GM12878 (cell line): ENCODE measurements around the gene UBE2D4. TPM values are rescaled to one million over a fixed set of nuclear protein-coding genes. Genes with fewer than 3 reads are reported as not detected.
A peak's percentile ranks its signal among the peaks of the same experiment; 100 is the strongest.

Experiments
- BACH1 ChIP-seq: fragments of 450-650 bp; IDR thresholded peaks from 2 replicates; pipeline ENCODE4 v1.6.1; 2017; ENCODE audit warnings: mild to moderate bottlenecking, borderline replicate concordance
- BHLHE40 ChIP-seq, 2 experiments: fragments of 450-650 bp in 1 of 2; IDR thresholded peaks; 2 replicates each; pipeline ENCODE4 v1.6.1; 2011 to 2017; ENCODE audit warnings: low read depth in 2 of 2, borderline replicate concordance in 1 of 2, improper control_type of control experiment in 1 of 2, low read length in 1 of 2, mild to moderate bottlenecking in 1 of 2
- CHD2 ChIP-seq: IDR thresholded peaks from 2 replicates; pipeline ENCODE4 v1.6.1; 2011; ENCODE audit warnings: low read depth, low read length, improper control_type of control experiment, borderline replicate concordance
- ESRRA ChIP-seq: IDR thresholded peaks from 2 replicates; pipeline ENCODE4 v1.6.1; 2012; ENCODE audit warnings: mild to moderate bottlenecking, low read length, improper control_type of control experiment
- FOXM1 ChIP-seq: IDR thresholded peaks from 2 replicates; pipeline ENCODE4 v1.6.1; 2012; ENCODE audit warnings: low read depth, mild to moderate bottlenecking, inconsistent platforms, low read length, moderate library complexity
- GATAD2B ChIP-seq: fragments of 450-650 bp; conservative IDR thresholded peaks from 2 replicates; pipeline ENCODE4 v1.6.1; 2017; ENCODE audit warnings: low read depth, mild to moderate bottlenecking, moderate library complexity
- IKZF1 ChIP-seq: fragments of 450-650 bp; conservative IDR thresholded peaks from 2 replicates; pipeline ENCODE4 v1.6.1; 2017; ENCODE audit warnings: antibody characterized with exemption, mild to moderate bottlenecking
- IKZF2 ChIP-seq, 2 experiments: fragments of 450-650 bp; IDR thresholded peaks; 2 replicates each; pipeline ENCODE4 v1.6.1; 2017; ENCODE audit warnings: mild to moderate bottlenecking in 2 of 2, moderate library complexity in 2 of 2
- JUNB ChIP-seq: IDR thresholded peaks from 2 replicates; pipeline ENCODE4 v1.6.1; 2016; ENCODE audit warnings: antibody characterized with exemption, mild to moderate bottlenecking
- KDM1A ChIP-seq: fragments of 200-600 bp; sonication (generic); IDR thresholded peaks from 2 replicates; pipeline ENCODE4 v1.6.1; 2016; ENCODE audit warnings: borderline replicate concordance
- LARP7 ChIP-seq: fragments of 450-650 bp; IDR thresholded peaks from 2 replicates; pipeline ENCODE4 v1.6.1; 2017; ENCODE audit warnings: mild to moderate bottlenecking
- MEF2A ChIP-seq: IDR thresholded peaks from 2 replicates; pipeline ENCODE4 v1.6.1; 2011; ENCODE audit warnings: low read depth, mild to moderate bottlenecking, low read length, moderate library complexity; ENCODE audit not compliant: insufficient read depth
- MTA2 ChIP-seq: fragments of 450-650 bp; IDR thresholded peaks from 2 replicates; pipeline ENCODE4 v1.6.1; 2016; ENCODE audit warnings: low read depth, mild to moderate bottlenecking, moderate library complexity
- MTA3 ChIP-seq: IDR thresholded peaks from 2 replicates; pipeline ENCODE4 v1.6.1; 2012; ENCODE audit warnings: low read length, inconsistent platforms, borderline replicate concordance
- NBN ChIP-seq: fragments of 450-650 bp; IDR thresholded peaks from 2 replicates; pipeline ENCODE4 v1.6.1; 2016
- NR2C1 ChIP-seq: fragments of 450-650 bp; IDR thresholded peaks from 2 replicates; pipeline ENCODE4 v1.6.1; 2017; ENCODE audit warnings: antibody characterized with exemption, mild to moderate bottlenecking, moderate library complexity
- NR2F1 ChIP-seq: fragments of 450-650 bp; conservative IDR thresholded peaks from 2 replicates; pipeline ENCODE4 v1.6.1; 2017; ENCODE audit warnings: mild to moderate bottlenecking
- POLR2A ChIP-seq: IDR thresholded peaks from 2 replicates; pipeline ENCODE4 v1.6.1; 2011; ENCODE audit warnings: low read depth, mild to moderate bottlenecking, low read length
- POLR2AphosphoS5 ChIP-seq: IDR thresholded peaks from 2 replicates; pipeline ENCODE4 v1.6.1; 2011; ENCODE audit warnings: mild to moderate bottlenecking, low read length, inconsistent platforms
- SMARCA5 ChIP-seq: fragments of 450-650 bp; IDR thresholded peaks from 2 replicates; pipeline ENCODE4 v1.6.1; 2017; ENCODE audit warnings: mild to moderate bottlenecking
- STAT1 ChIP-seq: fragments of 450-650 bp; conservative IDR thresholded peaks from 2 replicates; pipeline ENCODE4 v1.6.1; 2014; ENCODE audit warnings: antibody characterized with exemption, mild to moderate bottlenecking
- SUPT20H ChIP-seq: IDR thresholded peaks from 2 replicates; pipeline ENCODE4 v1.6.1; 2011; ENCODE audit warnings: low read depth, mild to moderate bottlenecking, low read length, moderate library complexity, borderline replicate concordance; ENCODE audit not compliant: control insufficient read depth
- TCF12 ChIP-seq: IDR thresholded peaks from 2 replicates; pipeline ENCODE4 v1.6.1; 2011; ENCODE audit warnings: low read depth, mild to moderate bottlenecking, low read length
- ZZZ3 ChIP-seq: IDR thresholded peaks from 2 replicates; pipeline ENCODE4 v1.6.1; 2011; ENCODE audit warnings: low read depth; ENCODE audit not compliant: control insufficient read depth, insufficient read length
- polyA plus RNA-seq, 11 experiments: library from polyadenylated mRNA; depleted of rRNA in 4 of 11; unstranded in 6 of 11; stranded (reverse) in 5 of 11; fragments of >200 nt; fragmentation: Nextera tagmentation in 4 of 11; fragmentation: Illumina TruSeq in 1 of 11; extraction: Ambion mirVana in 4 of 11; extraction: Trizol in 1 of 11; gene quantifications; 1 replicate in 1 of 11; 2 replicates in 10 of 11; pipeline versions ENCODE4 v1.2.1 to v1.2.3, GENCODE V29; 2011 to 2016; ENCODE audit warnings: inconsistent platforms in 2 of 11, missing spikeins in 2 of 11, low read depth in 1 of 11
- total RNA-seq, 4 experiments: library from RNA; depleted of rRNA in 3 of 4; stranded (reverse); fragments of >200 nt in 3 of 4; fragmentation: Illumina TruSeq in 1 of 4; extraction: Trizol in 1 of 4; gene quantifications; 2 replicates each; pipeline versions ENCODE4 v1.2.1 to v1.2.3, GENCODE V29; 2013 to 2021
- TF ChIP-seq, protein P1 (sequence below): fragments of 450-650 bp; IDR thresholded peaks from 2 replicates; pipeline ENCODE4 v1.6.1; 2017; ENCODE audit warnings: mild to moderate bottlenecking
- TF ChIP-seq, protein P2 (sequence below), 3 experiments: IDR thresholded peaks in 2 of 3; conservative IDR thresholded peaks in 1 of 3; 2 replicates each; pipeline ENCODE4 v1.5.1; 2011; ENCODE audit warnings: low read depth in 3 of 3, low read length in 3 of 3, mild to moderate bottlenecking in 3 of 3, control low read depth in 2 of 3, moderate library complexity in 2 of 3, inconsistent platforms in 1 of 3, mixed read lengths in 1 of 3; ENCODE audit not compliant: control insufficient read depth in 2 of 3, insufficient read depth in 1 of 3; ENCODE audit errors: extremely low read depth in 1 of 3
- TF ChIP-seq, protein P3 (sequence below): IDR thresholded peaks from 2 replicates; pipeline ENCODE4 v1.6.1; 2011; ENCODE audit warnings: low read depth, low read length, improper control_type of control experiment, borderline replicate concordance
- TF ChIP-seq, protein P4 (sequence below): fragments of 450-650 bp; IDR thresholded peaks from 2 replicates; pipeline ENCODE4 v1.6.1; 2014; ENCODE audit warnings: mild to moderate bottlenecking

Gene UBE2D4
- total and polyA plus RNA-seq, 10 of the 15 experiments (the other 5 are each of a cell fraction or from before 2014, with no cell fraction given), result 3.5 to 16.6 (median 10.3) TPM

DNA sequence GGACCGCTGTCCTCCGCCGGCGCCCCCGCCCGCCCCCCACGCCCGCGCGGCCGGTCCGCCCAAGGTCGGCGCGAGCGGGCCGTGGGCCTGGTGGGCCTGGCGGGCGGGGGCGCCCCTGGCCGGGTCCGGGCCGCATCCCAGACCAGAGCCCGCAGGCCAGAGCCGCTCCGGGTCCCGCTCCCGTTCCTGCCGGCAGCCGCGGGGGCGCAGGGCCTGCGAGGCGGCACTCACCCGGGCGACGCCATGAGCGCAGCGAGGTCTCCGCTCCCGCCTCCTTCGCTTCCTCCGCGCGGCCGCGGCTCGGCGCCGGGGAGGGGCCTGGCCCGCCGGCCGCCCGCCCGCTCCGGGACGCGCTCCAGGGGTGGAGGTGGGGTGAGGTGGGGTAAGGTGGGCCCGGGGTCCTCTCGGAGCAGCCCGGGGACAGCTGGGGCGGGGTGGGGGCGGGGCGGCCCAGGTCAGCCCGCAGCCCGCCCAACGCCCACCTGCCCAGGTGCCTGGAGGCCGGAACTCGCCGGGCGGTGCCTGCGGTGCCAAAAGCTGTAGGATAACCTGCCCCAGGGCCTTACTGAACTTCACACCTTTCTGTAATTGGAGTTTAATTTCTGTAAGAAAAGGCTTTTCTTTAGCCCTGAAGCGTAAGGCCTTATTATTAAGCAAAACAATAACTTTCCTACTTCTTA is 19.8 kb upstream of the UBE2D4 start, which contains the start of gene URGCP (continued):
- TF ChIP-seq KDM1A (no peak), LARP7 (peak; percentile 65; the same call in 1 of the 2 replicates), IKZF2 (IDR thresholded peaks at IDR 0.05) (no peak), NBN (no peak), POLR2A (peak; percentile 82), NR2F1 (0 out of 2 replicates have a peak, but pooled peaks have one; percentile 60), FOXM1 (no peak), STAT1 (no peak), SMARCA5 (peak; percentile 68), MTA2 (no peak), CHD2 (no peak), ZZZ3 (no peak), MTA3 (no peak), NR2C1 (0 out of 2 replicates have a peak, but pooled peaks have one; percentile 10), GATAD2B (peak; percentile 27; the same call in 1 of the 2 replicates), IKZF1 (peak; percentile 63; the same call in 1 of the 2 replicates), BHLHE40 (IDR thresholded peaks at IDR 0.05; ENCODE audit: borderline replicate concordance in 1 of 2, low read depth in 2 of 2, low read length in 1 of 2) (peak in 1 of 2 experiments; percentile 47; a peak in 1 of 4 replicates), SUPT20H (no peak), MEF2A (no peak), ESRRA (no peak), BACH1 (peak; percentile 62; the same call in 1 of the 2 replicates), POLR2AphosphoS5 (peak; percentile 50; the same call in 1 of the 2 replicates), TCF12 (0 out of 2 replicates have a peak, but pooled peaks have one; percentile 40), JUNB (no peak)
- TF ChIP-seq, protein P1, sequence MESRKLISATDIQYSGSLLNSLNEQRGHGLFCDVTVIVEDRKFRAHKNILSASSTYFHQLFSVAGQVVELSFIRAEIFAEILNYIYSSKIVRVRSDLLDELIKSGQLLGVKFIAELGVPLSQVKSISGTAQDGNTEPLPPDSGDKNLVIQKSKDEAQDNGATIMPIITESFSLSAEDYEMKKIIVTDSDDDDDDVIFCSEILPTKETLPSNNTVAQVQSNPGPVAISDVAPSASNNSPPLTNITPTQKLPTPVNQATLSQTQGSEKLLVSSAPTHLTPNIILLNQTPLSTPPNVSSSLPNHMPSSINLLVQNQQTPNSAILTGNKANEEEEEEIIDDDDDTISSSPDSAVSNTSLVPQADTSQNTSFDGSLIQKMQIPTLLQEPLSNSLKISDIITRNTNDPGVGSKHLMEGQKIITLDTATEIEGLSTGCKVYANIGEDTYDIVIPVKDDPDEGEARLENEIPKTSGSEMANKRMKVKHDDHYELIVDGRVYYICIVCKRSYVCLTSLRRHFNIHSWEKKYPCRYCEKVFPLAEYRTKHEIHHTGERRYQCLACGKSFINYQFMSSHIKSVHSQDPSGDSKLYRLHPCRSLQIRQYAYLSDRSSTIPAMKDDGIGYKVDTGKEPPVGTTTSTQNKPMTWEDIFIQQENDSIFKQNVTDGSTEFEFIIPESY, result no peak
- TF ChIP-seq, protein P2, sequence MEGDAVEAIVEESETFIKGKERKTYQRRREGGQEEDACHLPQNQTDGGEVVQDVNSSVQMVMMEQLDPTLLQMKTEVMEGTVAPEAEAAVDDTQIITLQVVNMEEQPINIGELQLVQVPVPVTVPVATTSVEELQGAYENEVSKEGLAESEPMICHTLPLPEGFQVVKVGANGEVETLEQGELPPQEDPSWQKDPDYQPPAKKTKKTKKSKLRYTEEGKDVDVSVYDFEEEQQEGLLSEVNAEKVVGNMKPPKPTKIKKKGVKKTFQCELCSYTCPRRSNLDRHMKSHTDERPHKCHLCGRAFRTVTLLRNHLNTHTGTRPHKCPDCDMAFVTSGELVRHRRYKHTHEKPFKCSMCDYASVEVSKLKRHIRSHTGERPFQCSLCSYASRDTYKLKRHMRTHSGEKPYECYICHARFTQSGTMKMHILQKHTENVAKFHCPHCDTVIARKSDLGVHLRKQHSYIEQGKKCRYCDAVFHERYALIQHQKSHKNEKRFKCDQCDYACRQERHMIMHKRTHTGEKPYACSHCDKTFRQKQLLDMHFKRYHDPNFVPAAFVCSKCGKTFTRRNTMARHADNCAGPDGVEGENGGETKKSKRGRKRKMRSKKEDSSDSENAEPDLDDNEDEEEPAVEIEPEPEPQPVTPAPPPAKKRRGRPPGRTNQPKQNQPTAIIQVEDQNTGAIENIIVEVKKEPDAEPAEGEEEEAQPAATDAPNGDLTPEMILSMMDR (IDR thresholded peaks at IDR 0.05 in 2 of 3, conservative IDR thresholded peaks at IDR 0.05 in 1 of 3; ENCODE audit: control insufficient read depth in 2 of 3, extremely low read depth in 1 of 3, insufficient read depth in 1 of 3, low read depth in 3 of 3, low read length in 3 of 3), result no peak
- TF ChIP-seq, protein P3, sequence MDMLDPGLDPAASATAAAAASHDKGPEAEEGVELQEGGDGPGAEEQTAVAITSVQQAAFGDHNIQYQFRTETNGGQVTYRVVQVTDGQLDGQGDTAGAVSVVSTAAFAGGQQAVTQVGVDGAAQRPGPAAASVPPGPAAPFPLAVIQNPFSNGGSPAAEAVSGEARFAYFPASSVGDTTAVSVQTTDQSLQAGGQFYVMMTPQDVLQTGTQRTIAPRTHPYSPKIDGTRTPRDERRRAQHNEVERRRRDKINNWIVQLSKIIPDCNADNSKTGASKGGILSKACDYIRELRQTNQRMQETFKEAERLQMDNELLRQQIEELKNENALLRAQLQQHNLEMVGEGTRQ, result no peak
- TF ChIP-seq, protein P4, sequence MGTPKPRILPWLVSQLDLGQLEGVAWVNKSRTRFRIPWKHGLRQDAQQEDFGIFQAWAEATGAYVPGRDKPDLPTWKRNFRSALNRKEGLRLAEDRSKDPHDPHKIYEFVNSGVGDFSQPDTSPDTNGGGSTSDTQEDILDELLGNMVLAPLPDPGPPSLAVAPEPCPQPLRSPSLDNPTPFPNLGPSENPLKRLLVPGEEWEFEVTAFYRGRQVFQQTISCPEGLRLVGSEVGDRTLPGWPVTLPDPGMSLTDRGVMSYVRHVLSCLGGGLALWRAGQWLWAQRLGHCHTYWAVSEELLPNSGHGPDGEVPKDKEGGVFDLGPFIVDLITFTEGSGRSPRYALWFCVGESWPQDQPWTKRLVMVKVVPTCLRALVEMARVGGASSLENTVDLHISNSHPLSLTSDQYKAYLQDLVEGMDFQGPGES, result no peak
